Measurements from ENCODE around the gene FBXO30. TPM values are rescaled to one million over a fixed set of nuclear protein-coding genes. Genes with fewer than 3 reads are reported as not detected.

The FBXO30 gene
- total RNA-seq, 1 donor from 2014 or later = 9.1 TPM

DNA sequence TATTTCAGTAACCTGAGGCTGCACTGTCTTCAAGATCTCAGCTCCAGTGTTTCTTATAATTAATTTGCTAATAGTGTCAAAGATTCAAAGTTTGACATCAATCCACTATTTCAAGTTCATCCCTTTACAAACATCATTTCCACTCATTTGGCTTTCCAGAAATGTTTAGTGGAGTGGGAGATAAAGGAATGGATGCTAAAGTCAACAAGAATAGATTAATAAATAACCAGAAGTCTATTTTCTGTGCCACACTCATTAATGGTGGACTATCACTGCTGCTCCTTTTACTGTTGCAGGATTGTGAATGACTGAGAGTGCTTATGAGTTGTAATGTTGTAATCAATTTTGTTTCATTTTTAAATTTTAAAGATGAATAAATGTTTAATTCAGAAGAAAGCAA, 50.9 kb downstream of the FBXO30 start:
- TF ChIP-seq, protein P1, sequence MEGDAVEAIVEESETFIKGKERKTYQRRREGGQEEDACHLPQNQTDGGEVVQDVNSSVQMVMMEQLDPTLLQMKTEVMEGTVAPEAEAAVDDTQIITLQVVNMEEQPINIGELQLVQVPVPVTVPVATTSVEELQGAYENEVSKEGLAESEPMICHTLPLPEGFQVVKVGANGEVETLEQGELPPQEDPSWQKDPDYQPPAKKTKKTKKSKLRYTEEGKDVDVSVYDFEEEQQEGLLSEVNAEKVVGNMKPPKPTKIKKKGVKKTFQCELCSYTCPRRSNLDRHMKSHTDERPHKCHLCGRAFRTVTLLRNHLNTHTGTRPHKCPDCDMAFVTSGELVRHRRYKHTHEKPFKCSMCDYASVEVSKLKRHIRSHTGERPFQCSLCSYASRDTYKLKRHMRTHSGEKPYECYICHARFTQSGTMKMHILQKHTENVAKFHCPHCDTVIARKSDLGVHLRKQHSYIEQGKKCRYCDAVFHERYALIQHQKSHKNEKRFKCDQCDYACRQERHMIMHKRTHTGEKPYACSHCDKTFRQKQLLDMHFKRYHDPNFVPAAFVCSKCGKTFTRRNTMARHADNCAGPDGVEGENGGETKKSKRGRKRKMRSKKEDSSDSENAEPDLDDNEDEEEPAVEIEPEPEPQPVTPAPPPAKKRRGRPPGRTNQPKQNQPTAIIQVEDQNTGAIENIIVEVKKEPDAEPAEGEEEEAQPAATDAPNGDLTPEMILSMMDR (IDR thresholded peaks at IDR 0.05) = no peak
- TF ChIP-seq POLR2AphosphoS5 (IDR thresholded peaks at IDR 0.05; ENCODE audit: insufficient read depth in 1 of 2, low read depth in 1 of 2) (no peak), POLR2A (IDR thresholded peaks at IDR 0.05) (no peak)
- no peaks in the 10 kb centered on the region for H3K9me3 ChIP-seq
- no peak for DNase-seq (ENCODE audit: extremely low spot score in 2 of 2)
- H3K4me3 ChIP-seq = no peak overlapping the region
- intact Hi-C loops (cut with DNase I) = no loop called here
- H3K27me3 ChIP-seq = no peaks in the 10 kb centered on the region
- H3K36me3 ChIP-seq = no peaks in the 10 kb centered on the region
- no peak overlapping the region for H3K27ac ChIP-seq
- H3K4me1 ChIP-seq = no peaks in the 10 kb centered on the region

DNA sequence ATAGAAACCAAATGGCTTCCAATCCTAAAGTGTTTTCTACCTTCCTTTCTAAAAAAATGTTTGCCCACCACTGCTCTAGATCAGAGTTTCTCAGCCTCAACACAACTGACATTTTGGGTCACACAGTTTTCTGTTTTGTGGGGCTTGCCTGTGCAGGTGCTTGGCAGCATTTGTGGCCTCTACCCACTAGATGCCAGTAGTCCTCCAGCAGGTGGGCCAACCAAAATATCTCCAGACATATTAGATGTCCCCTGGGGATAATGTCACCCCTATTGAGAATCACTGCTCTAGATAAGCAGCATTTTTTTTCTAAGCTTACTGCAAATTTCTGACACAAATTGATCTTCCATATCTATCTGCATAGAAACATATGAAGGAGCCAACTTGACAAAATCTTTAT, 53.0 kb downstream of the FBXO30 start:
- Histone ChIP-seq H3K4me1 (no peaks in the 10 kb centered on the region), H3K27ac (no peak overlapping the region), H3K36me3 (no peaks in the 10 kb centered on the region), H3K4me3 (no peak overlapping the region), H3K9me3 (no peaks in the 10 kb centered on the region), H3K27me3 (no peaks in the 10 kb centered on the region)
- no peak for TF ChIP-seq POLR2A (IDR thresholded peaks at IDR 0.05)
- TF ChIP-seq, protein P1 (IDR thresholded peaks at IDR 0.05) = no peak
- no peak for TF ChIP-seq POLR2AphosphoS5 (IDR thresholded peaks at IDR 0.05; ENCODE audit: insufficient read depth in 1 of 2, low read depth in 1 of 2)
- intact Hi-C loops (cut with DNase I) = no loop called here
- no peak for DNase-seq (ENCODE audit: extremely low spot score in 2 of 2)

DNA sequence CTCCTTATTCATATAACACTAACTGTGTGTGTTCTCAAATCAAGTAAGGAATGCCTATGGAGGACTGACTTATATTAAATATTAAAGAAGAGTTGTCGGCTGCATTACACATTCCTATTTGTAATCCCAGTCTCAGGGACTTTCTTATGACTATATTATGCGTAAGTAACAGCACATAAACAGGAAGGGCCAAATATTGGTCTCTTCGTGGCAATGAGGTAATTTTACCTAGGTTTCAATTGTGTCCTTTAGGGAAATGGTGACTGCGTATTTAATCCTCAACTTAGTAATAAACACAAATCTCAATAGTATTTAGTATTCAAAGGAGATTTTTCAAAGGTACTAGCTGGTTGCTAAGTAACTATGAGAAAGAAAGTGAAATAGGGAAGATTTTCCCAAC, 56.5 kb downstream of the FBXO30 start:
- intact Hi-C loops (cut with DNase I) = no loop called here
- Histone ChIP-seq H3K27me3 (no peaks in the 10 kb centered on the region), H3K4me3 (no peak overlapping the region), H3K27ac (no peak overlapping the region), H3K4me1 (peaks cover 5% of the 10 kb centered on the region), H3K9me3 (no peaks in the 10 kb centered on the region), H3K36me3 (no peaks in the 10 kb centered on the region)
- no peak for DNase-seq (ENCODE audit: extremely low spot score in 2 of 2)
- TF ChIP-seq POLR2A (IDR thresholded peaks at IDR 0.05) (no peak), POLR2AphosphoS5 (IDR thresholded peaks at IDR 0.05; ENCODE audit: insufficient read depth in 1 of 2, low read depth in 1 of 2) (no peak)
- TF ChIP-seq, protein P1 (IDR thresholded peaks at IDR 0.05) = no peak

DNA sequence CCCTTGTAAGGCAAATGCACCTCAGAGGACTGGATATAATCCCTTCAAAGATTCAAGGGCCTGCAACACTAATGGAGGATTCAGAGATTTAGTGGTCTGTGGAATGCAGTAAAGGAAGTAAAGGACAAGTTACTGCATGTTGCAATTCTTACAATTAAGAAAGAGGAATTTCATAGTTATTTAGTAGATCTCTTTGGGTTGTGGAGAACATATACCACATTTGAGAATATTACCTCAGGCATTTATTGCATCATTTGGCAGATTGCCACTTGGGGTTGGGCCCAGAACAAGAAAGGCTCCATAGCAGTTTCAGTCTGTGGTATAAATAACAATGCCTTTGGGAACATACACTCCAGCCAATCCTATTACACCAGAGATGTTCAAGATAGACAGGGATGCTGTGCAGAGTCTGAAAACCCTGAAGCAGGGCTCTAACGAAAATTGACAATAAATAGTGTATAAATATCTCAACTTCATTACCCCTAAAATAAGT, 58.4 kb downstream of the FBXO30 start:
- Histone ChIP-seq H3K36me3 (no peaks in the 10 kb centered on the region), H3K27ac (no peak overlapping the region), H3K4me1 (peaks cover 5% of the 10 kb centered on the region), H3K9me3 (no peaks in the 10 kb centered on the region), H3K4me3 (no peak overlapping the region), H3K27me3 (no peaks in the 10 kb centered on the region)
- TF ChIP-seq POLR2A (IDR thresholded peaks at IDR 0.05) = no peak
- TF ChIP-seq, protein P1 (IDR thresholded peaks at IDR 0.05) = no peak
- TF ChIP-seq POLR2AphosphoS5 (IDR thresholded peaks at IDR 0.05; ENCODE audit: insufficient read depth in 1 of 2, low read depth in 1 of 2) = no peak
- DNase-seq (ENCODE audit: extremely low spot score in 2 of 2) = no peak
- intact Hi-C loops (cut with DNase I) = no loop called here

DNA sequence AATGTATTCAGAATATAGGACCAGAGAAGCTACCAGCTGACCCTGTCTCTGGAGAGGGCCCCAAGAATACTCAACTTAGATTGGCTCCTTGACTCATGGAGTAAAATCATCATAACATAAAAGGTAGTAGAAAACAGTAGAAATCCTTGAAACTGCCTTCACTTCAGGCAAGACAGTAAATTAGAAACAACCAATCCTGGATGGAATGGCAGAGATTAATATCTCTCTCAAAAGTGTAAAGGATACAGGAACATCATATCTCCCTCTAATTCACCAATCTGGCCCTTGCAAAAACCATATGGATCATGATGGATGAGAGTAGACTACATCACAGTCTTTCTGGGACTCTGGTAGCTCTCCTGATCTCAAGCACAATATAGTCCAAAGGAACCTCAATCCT, 58.9 kb downstream of the FBXO30 start:
- no peak overlapping the region for H3K27ac ChIP-seq
- intact Hi-C loops (cut with DNase I) = no loop called here
- TF ChIP-seq POLR2AphosphoS5 (IDR thresholded peaks at IDR 0.05; ENCODE audit: insufficient read depth in 1 of 2, low read depth in 1 of 2) = no peak
- TF ChIP-seq, protein P1 (IDR thresholded peaks at IDR 0.05) = no peak
- TF ChIP-seq POLR2A (IDR thresholded peaks at IDR 0.05) = no peak

More for the DNA sequence above, 58.9 kb downstream of the FBXO30 start:
- H3K9me3 ChIP-seq = no peaks in the 10 kb centered on the region
- H3K4me1 ChIP-seq = peaks cover 5% of the 10 kb centered on the region
- no peak overlapping the region for H3K4me3 ChIP-seq
- DNase-seq (ENCODE audit: extremely low spot score in 2 of 2) = no peak
- no peaks in the 10 kb centered on the region for H3K27me3 ChIP-seq
- H3K36me3 ChIP-seq = no peaks in the 10 kb centered on the region
